NT2/D1 (cell line): ENCODE measurements around the gene CTNNA3.

ENCODE experiments used
- DNase-seq: peaks from one replicate; pipeline ENCODE4 v3.0.0-alpha.2; 2011; ENCODE audit warnings: low read depth, low spot score
- H3K27me3 ChIP-seq: 2 replicates; pipeline ENCODE4 v1.6.0; 2011; ENCODE audit warnings: mild to moderate bottlenecking; ENCODE audit not compliant: insufficient read length, insufficient read depth
- H3K36me3 ChIP-seq: 2 replicates; pipeline ENCODE4 v1.6.1; 2011; ENCODE audit warnings: mild to moderate bottlenecking, low read length, mixed read lengths; ENCODE audit not compliant: insufficient read depth, insufficient read length
- H3K4me1 ChIP-seq: 2 replicates; pipeline ENCODE4 v1.5.1; 2011; ENCODE audit not compliant: insufficient read depth, insufficient read length
- H3K4me3 ChIP-seq: 2 replicates; pipeline ENCODE4 v1.5.1; 2011; ENCODE audit warnings: low read depth; ENCODE audit not compliant: insufficient read length
- H3K9ac ChIP-seq: 2 replicates; pipeline ENCODE4 v1.6.0; 2011; ENCODE audit warnings: low read depth; ENCODE audit not compliant: insufficient read length
- H3K9me3 ChIP-seq: 2 replicates; pipeline ENCODE4 v1.5.1; 2011; ENCODE audit warnings: mild to moderate bottlenecking, low read length; ENCODE audit not compliant: insufficient read depth
- SUZ12 ChIP-seq: IDR thresholded peaks from 2 replicates; pipeline ENCODE4 v1.6.1; 2011; ENCODE audit not compliant: insufficient read length, insufficient read depth; ENCODE audit errors: extremely low read depth
- YY1 ChIP-seq: IDR thresholded peaks from 2 replicates; pipeline ENCODE4 v1.6.1; 2011; ENCODE audit not compliant: insufficient read length, insufficient read depth
- ZNF274 ChIP-seq: IDR thresholded peaks from 2 replicates; pipeline ENCODE4 v1.6.1; 2011; ENCODE audit warnings: mild to moderate bottlenecking, low read depth, low read length

CTNNA3 gene

DNA sequence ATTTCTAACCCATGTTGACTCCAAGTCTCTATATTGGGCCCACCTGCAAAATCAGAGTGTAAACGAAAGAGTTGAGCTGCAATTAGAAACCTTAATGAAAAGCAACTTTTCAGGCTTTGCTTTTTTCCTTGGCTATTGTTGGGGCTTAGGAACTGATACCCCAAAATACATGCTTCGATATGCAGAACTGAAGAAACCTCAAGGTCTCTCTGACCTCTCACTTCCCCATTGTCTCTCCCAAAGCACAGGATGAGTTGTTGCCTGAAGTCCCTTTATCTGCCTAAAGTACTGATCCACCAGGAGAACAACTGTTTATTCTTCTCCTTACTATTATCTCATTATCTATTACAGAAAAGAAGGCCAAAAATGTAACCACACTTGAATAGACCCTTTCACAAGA lies 1436.2 kb downstream of the CTNNA3 start:
- no peaks in the 10 kb centered on the region for H3K36me3 ChIP-seq
- DNase-seq, result no peak

DNA sequence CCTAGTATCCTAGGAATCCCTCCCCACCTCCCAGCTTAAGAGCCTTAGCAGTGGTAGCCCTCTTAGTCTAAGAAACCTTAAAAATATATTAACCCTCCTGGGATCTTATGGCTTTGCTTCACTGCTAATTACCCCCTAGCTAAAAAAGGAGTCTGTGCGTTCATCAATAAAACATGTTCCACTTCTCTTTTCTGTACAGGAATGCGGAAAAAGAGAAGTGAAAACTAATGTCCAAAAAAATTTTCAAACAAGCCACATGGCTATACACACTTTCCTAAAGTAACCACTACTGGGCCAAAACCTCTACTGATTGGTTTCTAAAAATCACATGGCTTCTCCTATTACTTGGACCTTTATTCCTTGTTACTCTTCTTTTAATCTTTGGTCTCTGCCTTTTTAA lies 1437.3 kb downstream of the CTNNA3 start:
- TF ChIP-seq SUZ12 (no peak), YY1 (no peak), ZNF274 (no peak)
- Histone ChIP-seq H3K9ac (no peak overlapping the region), H3K4me1 (no peaks in the 10 kb centered on the region), H3K4me3 (no peak overlapping the region), H3K36me3 (no peaks in the 10 kb centered on the region), H3K9me3 (no peaks in the 10 kb centered on the region), H3K27me3 (no peaks in the 10 kb centered on the region)
- no peak for DNase-seq

More for the DNA sequence above, 1436.2 kb downstream of the CTNNA3 start:
- Histone ChIP-seq H3K4me3 (no peak overlapping the region), H3K27me3 (no peaks in the 10 kb centered on the region), H3K4me1 (no peaks in the 10 kb centered on the region), H3K9me3 (no peaks in the 10 kb centered on the region), H3K9ac (no peak overlapping the region)
- TF ChIP-seq SUZ12 (no peak), YY1 (no peak), ZNF274 (no peak)

DNA sequence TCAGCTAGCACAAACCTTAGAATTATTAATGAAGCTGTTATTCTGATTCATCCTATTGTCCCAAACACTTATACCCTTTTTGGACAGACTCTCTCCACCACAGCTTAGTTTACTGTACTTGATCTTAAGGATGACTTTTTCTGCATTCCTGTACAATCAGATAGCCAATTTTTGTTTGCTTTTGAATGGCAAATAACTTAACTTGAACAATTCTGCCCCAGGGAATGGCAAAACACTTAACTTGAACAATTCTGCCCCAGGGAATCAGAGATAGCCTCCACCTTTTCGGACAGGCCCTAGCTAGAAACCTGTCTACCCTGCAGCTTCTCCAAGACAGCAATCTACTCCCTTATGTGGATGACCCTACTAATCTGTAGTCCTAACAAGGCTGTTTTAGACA lies 1438.2 kb downstream of the CTNNA3 start:
- Histone ChIP-seq H3K9ac (no peak overlapping the region), H3K27me3 (no peaks in the 10 kb centered on the region)
- TF ChIP-seq SUZ12 (no peak), ZNF274 (no peak), YY1 (no peak)

DNA sequence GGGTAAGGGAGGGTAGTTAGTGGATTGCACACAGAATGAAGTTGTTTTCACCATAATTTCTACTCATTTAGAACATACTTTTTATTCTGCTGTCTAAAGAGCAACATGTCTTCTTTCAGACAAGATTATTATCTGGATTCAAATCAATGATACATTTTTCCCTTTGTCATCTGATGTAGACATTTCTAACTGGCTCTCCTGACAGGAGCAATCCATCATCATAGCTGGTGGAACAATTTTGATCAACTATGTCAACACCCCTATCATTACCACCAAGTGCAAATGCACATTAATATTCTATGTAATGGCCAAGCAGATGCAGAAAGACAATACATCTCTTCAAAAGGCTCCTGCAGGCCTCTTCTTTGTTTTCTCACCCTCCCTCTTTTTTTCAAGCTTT lies 1443.0 kb downstream of the CTNNA3 start:
- no peak overlapping the region for H3K9ac ChIP-seq
- H3K36me3 ChIP-seq, result no peaks in the 10 kb centered on the region
- H3K9me3 ChIP-seq, result no peaks in the 10 kb centered on the region
- H3K4me3 ChIP-seq, result no peak overlapping the region
- no peak for DNase-seq
- H3K27me3 ChIP-seq, result no peaks in the 10 kb centered on the region
- no peak for TF ChIP-seq YY1
- TF ChIP-seq SUZ12, result no peak
- TF ChIP-seq ZNF274, result no peak
- no peaks in the 10 kb centered on the region for H3K4me1 ChIP-seq

More for the DNA sequence above, 1438.2 kb downstream of the CTNNA3 start:
- Histone ChIP-seq H3K36me3 (no peaks in the 10 kb centered on the region), H3K4me1 (no peaks in the 10 kb centered on the region), H3K9me3 (no peaks in the 10 kb centered on the region), H3K4me3 (no peak overlapping the region)
- no peak for DNase-seq

DNA sequence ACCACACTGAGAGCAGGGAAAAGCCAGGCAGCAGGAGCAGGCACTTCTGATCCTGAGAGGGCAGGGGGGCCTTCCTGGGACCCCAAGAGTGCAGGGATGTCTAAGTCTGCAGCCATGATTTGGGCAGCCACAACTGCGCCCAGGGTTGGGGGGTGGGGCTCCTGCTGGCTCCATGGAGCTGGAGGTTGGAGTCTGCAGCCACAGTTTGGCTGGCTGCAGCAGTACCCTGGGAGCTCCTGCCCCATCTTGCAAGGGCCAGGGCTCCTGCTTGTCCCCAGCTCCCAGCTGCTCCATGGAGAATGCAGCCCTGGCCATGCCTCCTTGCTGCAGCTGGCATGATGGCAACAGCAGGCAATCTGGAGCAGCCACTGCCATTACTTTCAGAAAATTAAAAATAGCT lies 1449.8 kb downstream of the CTNNA3 start:
- no peak for DNase-seq
- TF ChIP-seq YY1 (no peak), SUZ12 (no peak), ZNF274 (no peak)
- Histone ChIP-seq H3K27me3 (no peaks in the 10 kb centered on the region), H3K4me1 (no peaks in the 10 kb centered on the region), H3K9me3 (no peaks in the 10 kb centered on the region), H3K9ac (no peak overlapping the region), H3K36me3 (no peaks in the 10 kb centered on the region), H3K4me3 (no peak overlapping the region)

DNA sequence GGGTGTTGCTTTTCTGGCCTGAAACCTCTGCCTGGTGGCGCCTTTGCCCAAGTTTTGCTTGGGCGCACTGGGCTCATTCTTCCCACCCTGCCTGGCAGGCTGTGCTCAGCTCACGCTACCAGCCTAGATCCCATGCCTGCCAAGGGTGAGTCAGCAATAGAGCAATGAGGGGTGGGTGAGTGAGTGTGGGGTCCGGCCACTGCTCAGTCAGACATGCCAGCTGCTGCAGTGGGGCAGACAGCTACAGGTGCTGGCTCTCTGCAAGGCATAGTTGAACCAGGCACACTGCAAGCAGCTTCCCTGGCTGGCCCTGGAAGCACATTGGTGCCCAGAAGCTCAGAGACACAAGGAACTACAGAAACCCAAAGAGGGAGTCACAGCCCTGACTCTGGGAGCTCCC lies 1451.0 kb downstream of the CTNNA3 start:
- TF ChIP-seq SUZ12, result no peak
- no peak for TF ChIP-seq YY1
- TF ChIP-seq ZNF274, result no peak

DNA sequence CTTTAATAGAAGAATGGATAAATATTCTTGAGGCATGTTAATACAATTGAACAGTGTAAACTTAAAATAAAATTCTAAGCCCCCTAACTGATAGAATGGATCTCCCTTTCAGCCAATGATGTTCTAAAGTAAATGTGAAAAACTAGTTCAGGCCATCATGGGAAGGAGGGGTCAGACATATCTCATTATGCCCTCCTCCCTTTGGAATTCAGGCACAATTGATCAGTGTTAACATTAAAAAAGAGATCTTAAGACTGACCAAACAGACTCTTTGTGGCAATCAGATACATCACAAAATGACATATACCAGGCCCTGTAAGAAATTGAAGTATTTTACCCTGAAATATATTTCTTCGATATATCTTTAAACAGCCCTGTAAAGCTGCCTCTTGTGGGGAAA lies 1453.1 kb downstream of the CTNNA3 start:
- H3K9me3 ChIP-seq, result no peaks in the 10 kb centered on the region
- H3K4me3 ChIP-seq, result no peak overlapping the region
- H3K4me1 ChIP-seq, result no peaks in the 10 kb centered on the region
- TF ChIP-seq YY1, result no peak
- TF ChIP-seq SUZ12, result no peak
- TF ChIP-seq ZNF274, result no peak
- no peak overlapping the region for H3K9ac ChIP-seq
- DNase-seq, result no peak
- H3K36me3 ChIP-seq, result no peaks in the 10 kb centered on the region
- no peaks in the 10 kb centered on the region for H3K27me3 ChIP-seq

More for the DNA sequence above, 1451.0 kb downstream of the CTNNA3 start:
- no peak overlapping the region for H3K9ac ChIP-seq
- H3K4me3 ChIP-seq, result no peak overlapping the region
- no peaks in the 10 kb centered on the region for H3K9me3 ChIP-seq
- no peaks in the 10 kb centered on the region for H3K27me3 ChIP-seq
- H3K36me3 ChIP-seq, result no peaks in the 10 kb centered on the region
- H3K4me1 ChIP-seq, result no peaks in the 10 kb centered on the region
- no peak for DNase-seq

DNA sequence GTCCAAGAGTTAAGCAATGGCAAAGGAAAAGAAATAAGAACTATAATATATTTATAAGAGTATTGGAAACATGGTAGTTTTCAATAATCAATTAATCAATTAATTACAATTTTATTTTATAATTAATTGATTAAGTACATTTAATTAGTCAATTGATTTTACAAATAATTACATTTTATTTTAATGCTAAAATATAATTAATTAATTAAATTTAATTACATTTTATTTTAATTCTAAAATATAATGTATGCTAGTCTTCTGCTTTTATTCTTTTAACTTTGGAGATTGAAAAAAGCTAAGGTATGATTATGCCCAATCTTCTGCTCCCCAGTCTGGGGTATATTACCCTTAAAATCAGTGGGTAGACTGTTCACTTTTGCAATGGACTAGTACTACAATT lies 1456.9 kb downstream of the CTNNA3 start:
- no peak for DNase-seq
- no peaks in the 10 kb centered on the region for H3K27me3 ChIP-seq
- no peaks in the 10 kb centered on the region for H3K9me3 ChIP-seq
- no peaks in the 10 kb centered on the region for H3K4me1 ChIP-seq
- no peak for TF ChIP-seq SUZ12
- TF ChIP-seq YY1, result no peak
- TF ChIP-seq ZNF274, result no peak
- no peak overlapping the region for H3K4me3 ChIP-seq
- H3K36me3 ChIP-seq, result no peaks in the 10 kb centered on the region
- no peak overlapping the region for H3K9ac ChIP-seq
